Activated CD4-positive, alpha-beta T cell treated with anti-CD3 and anti-CD28 coated beads for 36 hours (primary cell): Measurements from ENCODE around the gene SVOP. TPM values are rescaled to one million over a fixed set of nuclear protein-coding genes. Genes with fewer than 3 reads are reported as not detected.
"Not testable (repeated sequence)": the region's sequence is repeated elsewhere in the genome, so short reads cannot be mapped to it uniquely, and the experiment has no call there.

Experiments used
- ATAC-seq: fragments of 200-7000 bp; cut with Tn5 transposase; one replicate; pipeline ENCODE4 v1.10.0; 2021; ENCODE audit warnings: mild to moderate bottlenecking, moderate library complexity
- CTCF ChIA-PET: fragments of 350-600 bp; sonication (Branson Sonifier 250); formaldehyde crosslinking; loops from one replicate; lab custom pipeline; 2021; ENCODE audit warnings: antibody characterized with exemption; lab: Charles Lee
- POLR2A ChIA-PET: fragments of 350-600 bp; sonication (Branson Sonifier 250); formaldehyde crosslinking; loops from one replicate; lab custom pipeline; 2021; ENCODE audit warnings: antibody characterized with exemption, inconsistent platforms; lab: Charles Lee
- DNase-seq: peaks from one replicate; pipeline ENCODE4 v3.0.0-alpha.2; 2020
- H3K27ac Mint-ChIP-seq: one replicate; pipeline ENCODE4 v1.8.0; 2021; ENCODE audit warnings: mixed read lengths
- H3K27me3 Mint-ChIP-seq: one replicate; pipeline ENCODE4 v1.8.0; 2021; ENCODE audit warnings: mixed read lengths
- H3K36me3 Mint-ChIP-seq: one replicate; pipeline ENCODE4 v1.8.0; 2021; ENCODE audit warnings: low read depth, mixed read lengths
- H3K4me1 Mint-ChIP-seq: one replicate; pipeline ENCODE4 v1.8.0; 2021; ENCODE audit warnings: mixed read lengths
- H3K4me3 Mint-ChIP-seq: one replicate; pipeline ENCODE4 v1.8.0; 2021; ENCODE audit warnings: mild to moderate bottlenecking, moderate library complexity, mixed read lengths
- H3K9me3 Mint-ChIP-seq: one replicate; pipeline ENCODE4 v1.8.0; 2021; ENCODE audit warnings: low read depth, mixed read lengths
- intact Hi-C, 2 experiments: fragments of 100-400 bp; cut with DNase I in 1 of 2; cut with micrococcal nuclease in 1 of 2; formaldehyde crosslinking; loops; one replicate each; pipeline versions ENCODE4 v1.14.2 to v1.15.1; 2022 to 2024; cut with DNase I, micrococcal nuclease
- total RNA-seq, 2 experiments: library from RNA; stranded (reverse); gene quantifications; one replicate each; pipeline ENCODE4 v1.2.3, GENCODE V29; 2021

Gene SVOP, protein sequence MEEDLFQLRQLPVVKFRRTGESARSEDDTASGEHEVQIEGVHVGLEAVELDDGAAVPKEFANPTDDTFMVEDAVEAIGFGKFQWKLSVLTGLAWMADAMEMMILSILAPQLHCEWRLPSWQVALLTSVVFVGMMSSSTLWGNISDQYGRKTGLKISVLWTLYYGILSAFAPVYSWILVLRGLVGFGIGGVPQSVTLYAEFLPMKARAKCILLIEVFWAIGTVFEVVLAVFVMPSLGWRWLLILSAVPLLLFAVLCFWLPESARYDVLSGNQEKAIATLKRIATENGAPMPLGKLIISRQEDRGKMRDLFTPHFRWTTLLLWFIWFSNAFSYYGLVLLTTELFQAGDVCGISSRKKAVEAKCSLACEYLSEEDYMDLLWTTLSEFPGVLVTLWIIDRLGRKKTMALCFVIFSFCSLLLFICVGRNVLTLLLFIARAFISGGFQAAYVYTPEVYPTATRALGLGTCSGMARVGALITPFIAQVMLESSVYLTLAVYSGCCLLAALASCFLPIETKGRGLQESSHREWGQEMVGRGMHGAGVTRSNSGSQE
- total RNA-seq, result not detected

GRCh38 chr12:109020796-109021380 is at the start of gene SVOP:
SVOP (minus strand) TSS chr12:109021068; CDS start chr12:109020868, 200 bp downstream.
- DNase-seq (peak; percentile 63), ATAC-seq (no peak)
- Mint-ChIP-seq H3K27me3 (peaks cover 24% of the 10 kb centered on the region), H3K9me3 (no peaks in the 10 kb centered on the region), H3K4me3 (no peak within 1 kb of the TSS), H3K36me3 (no peaks in the 10 kb centered on the region), H3K27ac (no peak within 1 kb of the TSS), H3K4me1 (peaks cover 2% of the 10 kb centered on the region)
- CTCF ChIA-PET, result interaction anchor here (0.8 kb wide), 1 partner anchor 71 kb away, joined by 3 read pairs; no protein-coding TSS in a partner anchor
- intact Hi-C loops, result no loop called here
- POLR2A ChIA-PET, result no interaction called here

- no peaks in the 10 kb centered on the region for H3K27me3 Mint-ChIP-seq
- peaks cover 32% of the 10 kb centered on the region for H3K36me3 Mint-ChIP-seq
- no peak for DNase-seq
- H3K27ac Mint-ChIP-seq, result no peak overlapping the region
- ChIA-PET POLR2A (no interaction called here), CTCF (interaction anchor here (1.3 to 3.0 kb wide), 3 partner anchors 15 to 23 kb away, joined by 3 to 12 read pairs (median 7); partner anchors contain the start of gene ALKBH2)
- H3K9me3 Mint-ChIP-seq, result no peaks in the 10 kb centered on the region
- H3K4me3 Mint-ChIP-seq, result no peak overlapping the region
- no peak for ATAC-seq
- intact Hi-C loops, result no loop called here
- H3K4me1 Mint-ChIP-seq, result no peaks in the 10 kb centered on the region
Measured at GRCh38 chr12:109069307-109070271, 48.7 kb upstream of the SVOP start.

- DNase-seq (no peak), ATAC-seq (no peak)
- H3K4me1 Mint-ChIP-seq, result peaks cover 4% of the 10 kb centered on the region
- H3K27me3 Mint-ChIP-seq, result no peaks in the 10 kb centered on the region
- no peak overlapping the region for H3K27ac Mint-ChIP-seq
- no peaks in the 10 kb centered on the region for H3K9me3 Mint-ChIP-seq
- no peak overlapping the region for H3K4me3 Mint-ChIP-seq
- peaks cover 24% of the 10 kb centered on the region for H3K36me3 Mint-ChIP-seq
- ChIA-PET POLR2A (no interaction called here), CTCF (no interaction called here)
- intact Hi-C loops, result no loop called here
Measured at GRCh38 chr12:109065853-109066193, 45.0 kb upstream of the SVOP start.

DNA sequence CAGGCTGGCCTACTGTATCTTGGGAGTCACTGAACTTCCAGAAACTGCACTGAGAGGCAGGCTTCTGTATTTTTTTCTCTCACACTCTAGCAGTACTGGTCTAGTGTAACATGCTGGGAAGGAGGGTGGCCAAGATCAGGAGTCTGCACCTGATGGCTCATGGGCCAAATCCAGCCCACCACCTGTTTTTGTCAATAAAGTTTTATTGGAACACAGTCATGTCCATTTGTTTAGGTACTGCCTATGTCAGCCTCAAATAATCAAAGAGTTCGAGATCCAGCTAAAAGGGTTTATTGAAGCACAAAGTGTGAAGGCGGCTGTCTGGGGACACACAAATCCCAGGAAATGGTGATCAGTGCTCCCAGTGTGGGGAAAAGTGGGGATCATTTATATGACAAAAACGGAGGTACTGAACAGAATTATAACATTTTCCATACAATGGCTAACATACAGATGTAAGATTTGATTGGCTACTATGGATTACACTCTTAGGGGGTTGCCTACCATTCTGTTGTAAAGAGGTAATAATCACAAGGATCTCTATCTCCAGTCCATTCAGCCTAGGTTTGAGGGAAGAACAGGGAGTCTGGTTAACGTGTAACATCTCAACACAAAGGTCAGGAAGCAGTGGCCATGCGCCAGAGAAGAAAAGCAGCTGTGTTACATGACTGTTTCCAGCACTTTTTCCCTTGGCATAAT is 44.4 kb upstream of the SVOP start:
- intact Hi-C loops, result no loop called here
- Mint-ChIP-seq H3K27me3 (no peaks in the 10 kb centered on the region), H3K36me3 (peaks cover 24% of the 10 kb centered on the region), H3K4me1 (peaks cover 4% of the 10 kb centered on the region), H3K4me3 (no peak overlapping the region), H3K27ac (no peak overlapping the region), H3K9me3 (no peaks in the 10 kb centered on the region)
- ATAC-seq (no peak), DNase-seq (no peak)
- ChIA-PET POLR2A (no interaction called here), CTCF (no interaction called here)

DNA sequence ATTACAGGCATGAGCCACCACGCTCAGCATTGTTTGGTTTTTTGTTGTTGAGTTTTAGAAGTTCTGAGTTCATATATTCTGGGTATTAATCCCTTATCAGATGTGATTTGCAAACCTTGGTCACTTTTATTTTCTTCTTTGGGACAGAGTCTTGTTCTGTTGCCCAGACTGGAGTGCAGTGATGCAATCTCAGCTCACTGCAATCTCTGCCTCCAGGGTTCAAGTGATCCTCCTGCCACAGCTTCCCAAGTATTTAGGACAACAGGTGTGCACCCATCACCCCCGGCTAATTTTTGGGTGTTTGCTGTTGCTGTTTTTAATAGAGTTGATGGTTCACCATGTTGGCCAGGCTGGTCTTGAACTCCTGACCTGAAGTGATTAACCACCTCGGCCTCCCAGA is 43.3 kb upstream of the SVOP start:
- Mint-ChIP-seq H3K36me3 (peaks cover 16% of the 10 kb centered on the region), H3K27ac (no peak overlapping the region), H3K27me3 (no peaks in the 10 kb centered on the region), H3K9me3 (no peaks in the 10 kb centered on the region), H3K4me1 (peaks cover 4% of the 10 kb centered on the region), H3K4me3 (no peak overlapping the region)
- DNase-seq (no peak), ATAC-seq (no peak)
- intact Hi-C loops, result no loop called here
- ChIA-PET CTCF (interaction anchor here (0.5 to 0.6 kb wide), 2 partner anchors 25 to 31 kb away, joined by 3 read pairs; no protein-coding TSS in a partner anchor), POLR2A (no interaction called here)

DNA sequence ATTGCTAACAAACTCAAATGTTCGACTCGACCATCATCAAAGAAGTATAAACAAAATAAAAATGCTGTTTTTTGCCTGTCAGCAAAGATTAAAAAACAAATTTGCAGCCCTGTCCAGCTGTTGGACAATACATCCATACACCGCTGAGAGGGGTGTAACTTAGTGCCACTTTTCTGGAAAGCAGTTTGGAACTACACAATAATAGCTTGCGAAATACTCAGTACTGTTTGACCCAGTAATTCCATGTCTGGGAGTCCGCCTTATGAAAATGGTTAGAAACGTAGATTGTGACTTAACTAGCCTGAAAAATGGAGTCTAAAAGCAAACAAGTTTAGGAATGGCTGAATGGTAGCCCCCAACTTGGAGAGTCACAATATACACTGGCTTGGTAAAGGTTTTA is 37.9 kb upstream of the SVOP start:
- POLR2A ChIA-PET, result interaction anchor here (0.7 kb wide), 1 partner anchor 841 kb away, joined by 4 read pairs; the partner anchor contains the start of gene TCHP
- intact Hi-C loops, result no loop called here
- H3K4me3 Mint-ChIP-seq, result no peak overlapping the region
- CTCF ChIA-PET, result no interaction called here
- H3K9me3 Mint-ChIP-seq, result no peaks in the 10 kb centered on the region
- no peaks in the 10 kb centered on the region for H3K27me3 Mint-ChIP-seq
- DNase-seq (no peak), ATAC-seq (no peak)
- no peak overlapping the region for H3K27ac Mint-ChIP-seq
- peaks cover 13% of the 10 kb centered on the region for H3K36me3 Mint-ChIP-seq
- peaks cover 4% of the 10 kb centered on the region for H3K4me1 Mint-ChIP-seq

DNA sequence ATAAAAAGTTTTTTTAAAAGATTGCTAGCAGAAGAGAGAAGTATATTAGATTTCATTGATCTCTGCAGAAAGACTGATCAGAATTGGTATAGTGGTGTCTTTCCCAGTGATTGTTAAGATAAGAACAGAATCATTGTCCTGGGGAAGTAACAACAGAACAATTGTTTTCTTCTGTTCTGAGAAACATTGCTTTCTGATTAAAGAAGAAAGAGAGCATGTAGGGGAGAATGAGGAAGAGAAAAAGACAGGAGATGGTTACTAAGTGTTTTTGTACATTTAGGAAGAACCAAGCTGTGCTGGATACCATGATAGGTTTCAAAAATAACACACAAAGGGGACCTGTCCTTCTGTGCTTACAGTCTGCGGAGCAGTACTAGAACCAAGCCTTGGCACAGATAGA is 36.5 kb upstream of the SVOP start:
- CTCF ChIA-PET, result no interaction called here
- no peaks in the 10 kb centered on the region for H3K27me3 Mint-ChIP-seq
- H3K4me1 Mint-ChIP-seq, result no peaks in the 10 kb centered on the region
- ATAC-seq, result no peak
- H3K27ac Mint-ChIP-seq, result no peak overlapping the region
- intact Hi-C loops, result no loop called here
- no peak for DNase-seq
- POLR2A ChIA-PET, result interaction anchor here (0.6 kb wide), 1 partner anchor 367 kb away, joined by 3 read pairs; no protein-coding TSS in a partner anchor
- peaks cover 12% of the 10 kb centered on the region for H3K36me3 Mint-ChIP-seq
- H3K4me3 Mint-ChIP-seq, result no peak overlapping the region
- no peaks in the 10 kb centered on the region for H3K9me3 Mint-ChIP-seq

GRCh38 chr12:109056891-109057290 is 36.0 kb upstream of the SVOP start:
- H3K27ac Mint-ChIP-seq, result no peak overlapping the region
- no peaks in the 10 kb centered on the region for H3K9me3 Mint-ChIP-seq
- ATAC-seq, result no peak
- peaks cover 4% of the 10 kb centered on the region for H3K4me1 Mint-ChIP-seq
- H3K4me3 Mint-ChIP-seq, result no peak overlapping the region
- no peaks in the 10 kb centered on the region for H3K27me3 Mint-ChIP-seq
- ChIA-PET POLR2A (interaction anchor here (0.6 kb wide), 1 partner anchor 284 kb away, joined by 4 read pairs; no protein-coding TSS in a partner anchor), CTCF (no interaction called here)
- DNase-seq, result no peak
- intact Hi-C loops, result no loop called here
- H3K36me3 Mint-ChIP-seq, result peaks cover 14% of the 10 kb centered on the region

DNA sequence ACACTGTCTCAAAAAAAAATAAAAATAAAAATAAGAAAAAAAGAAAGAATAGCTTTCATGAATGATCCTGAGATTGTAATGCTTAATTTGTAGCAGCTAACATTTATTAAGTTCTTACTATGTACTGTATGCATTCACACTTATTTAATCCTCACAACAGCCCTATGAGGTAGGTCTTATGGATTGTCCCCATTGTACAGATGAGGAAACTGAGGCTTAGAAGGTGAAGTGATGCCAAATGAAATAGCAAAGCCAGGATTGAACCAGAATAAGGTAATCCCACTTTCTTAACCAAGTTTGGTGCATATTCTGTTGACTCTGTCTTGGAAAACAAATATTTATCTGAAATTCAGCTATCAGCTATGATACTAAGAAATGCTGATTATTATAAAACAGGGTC is 33.7 kb upstream of the SVOP start:
- peaks cover 13% of the 10 kb centered on the region for H3K36me3 Mint-ChIP-seq
- ChIA-PET CTCF (interaction anchor here (0.6 to 1.4 kb wide), 8 partner anchors 15 to 490 kb away, joined by 3 to 7 read pairs (median 4); partner anchors contain the start of gene ALKBH2), POLR2A (interaction anchor here (0.6 to 1.2 kb wide), 2 partner anchors 39 to 215 kb away, joined by 3 to 4 read pairs; partner anchors contain the start of gene ALKBH2)
- intact Hi-C loops, result loop anchor here in 1 of 2 experiments (5.0 kb wide), 1 partner anchor 492 kb away; the partner anchor contains the start of genes ISCU and SART3
- DNase-seq (no peak), ATAC-seq (no peak)
- peak overlapping the region; percentile 86 for H3K4me3 Mint-ChIP-seq
- H3K9me3 Mint-ChIP-seq, result no peaks in the 10 kb centered on the region
- peaks cover 6% of the 10 kb centered on the region for H3K4me1 Mint-ChIP-seq
- no peaks in the 10 kb centered on the region for H3K27me3 Mint-ChIP-seq
- H3K27ac Mint-ChIP-seq, result peak overlapping the region; percentile 37

DNA sequence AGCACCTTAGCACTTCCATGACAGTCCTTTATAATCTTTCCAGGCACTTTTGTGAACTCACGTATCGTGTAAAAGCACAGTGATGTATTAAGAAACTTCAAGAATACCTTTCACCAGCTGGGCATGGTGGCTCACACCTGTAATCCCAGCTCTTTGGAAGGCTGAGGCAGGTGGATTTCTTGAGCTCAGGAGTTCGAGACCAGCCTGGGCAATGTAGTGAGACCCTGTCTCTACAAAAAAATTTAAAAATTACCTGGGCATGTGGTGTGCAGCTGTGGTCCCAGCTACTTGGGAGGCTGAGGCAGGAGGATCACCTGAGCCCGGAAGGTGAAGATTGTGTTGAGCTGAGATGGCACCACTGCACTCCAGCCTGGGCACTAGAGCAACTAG is 33.3 kb upstream of the SVOP start:
- H3K4me1 Mint-ChIP-seq, H3K9me3 Mint-ChIP-seq, H3K27me3 Mint-ChIP-seq: not testable (repeated sequence)
- DNase-seq, result peak; percentile 22
- CTCF ChIA-PET, result interaction anchor here (0.8 to 1.4 kb wide), 5 partner anchors 16 to 170 kb away, joined by 3 to 7 read pairs (median 4); partner anchors contain the start of gene ALKBH2
- intact Hi-C loops, result loop anchor here in 1 of 2 experiments (5.0 kb wide), 1 partner anchor 492 kb away; the partner anchor contains the start of genes ISCU and SART3
- Mint-ChIP-seq H3K4me3 (peak overlapping the region; percentile 86), H3K27ac (peak overlapping the region; percentile 97), H3K36me3 (peaks cover 13% of the 10 kb centered on the region)
- ATAC-seq, result peak; percentile 7
- POLR2A ChIA-PET, result interaction anchor here (0.6 to 1.2 kb wide), 2 partner anchors 39 to 215 kb away, joined by 3 to 4 read pairs; partner anchors contain the start of gene ALKBH2
